ACC112 (cell line): Measurements from ENCODE around the gene SMOC1.

ENCODE experiments used
- H2AFZ ChIP-seq: fragments of 200-600 bp; sonication (generic); one replicate; pipeline ENCODE4 v1.6.0; 2017; ENCODE audit warnings: antibody characterized with exemption, low read length; ENCODE audit not compliant: unreplicated experiment
- H3K27ac ChIP-seq: fragments of 200-600 bp; sonication (generic); 2 replicates; pipeline ENCODE4 v1.5.1; 2014; ENCODE audit warnings: low read depth, mild to moderate bottlenecking, antibody characterized with exemption, low read length, moderate library complexity
- H3K27me3 ChIP-seq: fragments of 200-600 bp; sonication (generic); 2 replicates; pipeline ENCODE4 v1.6.1; 2014; ENCODE audit warnings: mild to moderate bottlenecking, antibody characterized with exemption, low read length, moderate library complexity, mixed read lengths; ENCODE audit not compliant: insufficient read depth
- H3K36me3 ChIP-seq: fragments of 200-600 bp; sonication (generic); 2 replicates; pipeline ENCODE4 v1.6.1; 2016; ENCODE audit warnings: mild to moderate bottlenecking, antibody characterized with exemption, low read length, moderate library complexity, mixed read lengths; ENCODE audit not compliant: insufficient read depth
- H3K4me1 ChIP-seq: fragments of 200-600 bp; sonication (generic); one replicate; pipeline ENCODE4 v1.6.1; 2016; ENCODE audit warnings: low read length, mixed read lengths; ENCODE audit not compliant: insufficient read depth, unreplicated experiment, control insufficient read depth
- H3K4me3 ChIP-seq: fragments of 200-600 bp; sonication (generic); 2 replicates; pipeline ENCODE4 v1.5.1; 2014; ENCODE audit warnings: mild to moderate bottlenecking, low read depth, low read length
- H3K79me2 ChIP-seq: fragments of 200-600 bp; sonication (generic); one replicate; pipeline ENCODE4 v1.6.0; 2016; ENCODE audit warnings: low read length; ENCODE audit not compliant: control insufficient read depth, unreplicated experiment, insufficient read depth

SMOC1 gene

DNA sequence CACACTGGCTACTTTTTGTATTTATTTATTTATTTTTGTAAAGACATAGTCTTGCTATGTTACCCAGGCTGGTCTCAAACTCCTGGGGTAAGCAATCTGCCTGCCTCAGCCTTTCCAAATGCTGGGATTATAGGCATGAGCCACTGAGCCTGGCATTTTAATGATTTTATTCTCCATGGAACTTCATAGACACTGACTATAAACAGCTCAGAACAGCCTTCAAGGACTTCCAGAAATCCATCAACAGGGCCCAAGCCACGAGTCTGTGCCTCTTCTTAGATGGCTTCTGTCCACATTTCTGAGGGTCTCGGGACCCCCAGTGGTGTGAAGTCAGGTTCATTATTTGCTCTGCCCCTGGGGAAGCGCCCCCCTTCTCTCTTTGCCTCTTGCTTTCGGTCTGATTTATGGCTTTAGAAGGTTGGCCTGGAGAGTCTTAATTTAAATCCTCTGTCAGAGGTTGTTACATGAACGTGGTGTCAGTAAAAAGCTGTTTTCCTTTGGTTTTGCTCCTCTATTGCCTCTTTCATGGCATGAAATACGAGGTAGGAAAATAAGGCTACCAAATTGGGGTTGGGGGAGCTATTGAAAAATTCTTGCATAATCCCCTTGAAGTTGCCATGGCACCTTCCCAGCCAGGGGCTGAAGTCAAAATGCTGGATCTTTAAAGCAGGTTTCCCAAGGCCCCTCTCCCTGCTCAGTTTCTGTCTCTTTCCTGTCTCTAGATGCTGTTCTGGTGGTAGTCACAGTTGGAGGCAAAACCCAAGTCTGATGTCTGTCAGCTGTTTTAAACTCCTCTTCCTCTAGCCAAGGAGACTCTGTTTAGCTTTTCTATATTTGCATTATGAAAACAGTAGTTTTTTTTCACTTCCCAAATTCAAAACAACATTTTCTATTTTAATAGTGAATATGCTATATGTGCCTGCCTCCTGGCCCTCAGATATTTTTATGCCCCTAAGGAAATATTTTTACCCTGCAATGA is 129.4 kb downstream of the SMOC1 start:
- no peaks in the 10 kb centered on the region for H3K4me1 ChIP-seq
- no peaks in the 10 kb centered on the region for H3K36me3 ChIP-seq
- H3K27ac ChIP-seq, result no peak overlapping the region
- H2AFZ ChIP-seq, result no peak overlapping the region
- peaks cover 2% of the 10 kb centered on the region; the same call in 1 of the 2 replicates for H3K27me3 ChIP-seq
- no peak overlapping the region for H3K4me3 ChIP-seq
- H3K79me2 ChIP-seq, result no peaks in the 10 kb centered on the region

DNA sequence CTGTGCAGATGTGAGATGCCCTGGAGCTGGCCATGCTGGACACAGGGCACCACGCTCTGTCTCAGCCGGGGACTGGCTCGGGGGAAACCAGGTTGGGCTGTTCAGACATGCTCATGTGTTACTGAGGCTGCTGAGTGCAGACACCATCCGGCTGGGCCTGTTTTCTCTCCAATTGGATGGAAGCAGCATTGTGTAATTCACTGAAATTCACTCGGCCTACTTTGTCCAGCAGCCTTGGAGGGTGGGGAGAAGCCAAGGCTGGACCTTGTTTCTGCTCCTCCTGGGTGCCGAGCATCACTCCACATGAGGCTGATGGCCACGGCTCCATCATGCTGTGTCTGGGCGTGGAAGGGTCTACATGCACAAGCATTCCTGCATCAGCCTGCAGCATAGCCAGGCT is 130.7 kb downstream of the SMOC1 start:
- Histone ChIP-seq H2AFZ (no peak overlapping the region), H3K36me3 (no peaks in the 10 kb centered on the region), H3K79me2 (no peaks in the 10 kb centered on the region), H3K4me1 (no peaks in the 10 kb centered on the region), H3K4me3 (no peak overlapping the region), H3K27me3 (0 out of 2 replicates have a peak, but pooled peaks cover 2% of the 10 kb centered on the region), H3K27ac (no peak overlapping the region)

DNA sequence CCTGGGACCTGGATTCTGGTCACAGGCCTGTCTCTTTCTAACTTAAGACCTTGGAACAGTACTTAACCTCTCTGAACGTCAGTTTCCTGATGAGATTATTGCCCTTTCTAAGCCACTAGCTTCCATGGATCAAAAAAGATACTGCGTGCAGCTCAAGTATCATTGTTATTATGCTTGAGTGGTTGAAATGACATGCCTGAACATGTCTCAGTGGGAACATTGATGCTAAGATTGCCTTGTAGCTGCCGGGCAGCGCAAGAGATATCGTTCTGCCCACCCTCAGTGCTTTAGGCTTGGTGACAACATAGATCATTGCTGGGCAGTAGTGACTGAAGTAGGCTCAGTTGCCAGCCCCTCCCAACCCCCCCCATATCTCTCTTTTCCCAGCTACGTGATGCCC is 131.9 kb downstream of the SMOC1 start:
- peaks cover 9% of the 10 kb centered on the region; the same call in 1 of the 2 replicates for H3K27me3 ChIP-seq
- H3K79me2 ChIP-seq, result no peaks in the 10 kb centered on the region
- H3K4me3 ChIP-seq, result no peak overlapping the region
- no peak overlapping the region for H2AFZ ChIP-seq
- H3K4me1 ChIP-seq, result no peaks in the 10 kb centered on the region
- H3K36me3 ChIP-seq, result no peaks in the 10 kb centered on the region
- no peak overlapping the region for H3K27ac ChIP-seq

DNA sequence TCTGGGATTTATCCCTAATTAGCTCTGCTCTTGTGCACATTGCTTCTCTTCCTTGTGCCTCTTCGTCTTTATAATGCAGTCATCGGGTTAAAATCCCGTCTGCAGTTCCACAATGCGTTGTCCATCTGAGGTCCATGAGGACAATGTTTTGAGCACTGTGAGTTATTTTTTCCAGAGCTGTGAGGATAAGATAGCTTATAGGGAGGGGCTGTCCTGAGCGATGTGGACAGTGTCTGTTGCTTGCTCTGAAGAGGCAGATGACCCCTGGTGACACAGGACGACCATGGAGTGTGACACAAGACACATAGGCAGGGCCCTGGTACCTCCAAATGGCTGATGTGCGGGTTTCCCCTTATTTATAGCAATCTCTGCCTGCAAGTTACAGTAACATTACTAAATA is 132.5 kb downstream of the SMOC1 start:
- Histone ChIP-seq H3K27me3 (peaks cover 15% of the 10 kb centered on the region; the same call in 1 of the 2 replicates), H3K4me3 (no peak overlapping the region), H3K36me3 (no peaks in the 10 kb centered on the region), H3K4me1 (no peaks in the 10 kb centered on the region), H3K79me2 (no peaks in the 10 kb centered on the region), H2AFZ (no peak overlapping the region), H3K27ac (no peak overlapping the region)

DNA sequence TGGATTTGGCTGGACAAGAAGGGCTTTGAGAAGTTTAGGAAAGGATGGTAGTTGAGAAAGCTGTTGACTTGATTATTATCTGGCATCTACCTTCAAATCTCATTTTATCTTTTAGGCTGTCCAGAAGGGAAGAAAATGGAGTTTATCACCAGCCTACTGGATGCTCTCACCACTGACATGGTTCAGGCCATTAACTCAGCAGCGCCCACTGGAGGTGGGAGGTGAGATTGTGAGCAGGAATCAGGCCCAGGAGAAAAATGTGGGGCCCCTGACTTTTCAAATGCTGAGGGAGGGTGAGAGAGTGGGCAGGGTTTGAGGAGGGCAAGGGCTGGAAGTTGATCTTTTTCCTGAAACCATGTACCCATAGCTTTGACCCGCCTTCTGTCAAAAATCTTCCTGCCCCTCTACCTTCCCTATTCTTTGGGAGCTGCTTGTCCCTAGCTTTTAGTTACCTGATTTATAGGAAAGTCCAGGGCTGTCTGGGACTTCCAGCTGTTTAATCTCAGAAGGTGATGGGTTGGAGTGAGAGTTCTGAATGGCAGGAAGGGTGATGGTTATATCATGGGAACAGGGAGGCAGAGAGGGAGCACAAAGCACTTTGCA is 134.2 kb downstream of the SMOC1 start:
- no peak overlapping the region for H3K4me3 ChIP-seq
- H3K4me1 ChIP-seq, result no peaks in the 10 kb centered on the region
- H3K36me3 ChIP-seq, result no peaks in the 10 kb centered on the region
- no peak overlapping the region for H2AFZ ChIP-seq
- no peaks in the 10 kb centered on the region for H3K79me2 ChIP-seq
- H3K27ac ChIP-seq, result no peak overlapping the region
- peaks cover 30% of the 10 kb centered on the region; the same call in 1 of the 2 replicates for H3K27me3 ChIP-seq

DNA sequence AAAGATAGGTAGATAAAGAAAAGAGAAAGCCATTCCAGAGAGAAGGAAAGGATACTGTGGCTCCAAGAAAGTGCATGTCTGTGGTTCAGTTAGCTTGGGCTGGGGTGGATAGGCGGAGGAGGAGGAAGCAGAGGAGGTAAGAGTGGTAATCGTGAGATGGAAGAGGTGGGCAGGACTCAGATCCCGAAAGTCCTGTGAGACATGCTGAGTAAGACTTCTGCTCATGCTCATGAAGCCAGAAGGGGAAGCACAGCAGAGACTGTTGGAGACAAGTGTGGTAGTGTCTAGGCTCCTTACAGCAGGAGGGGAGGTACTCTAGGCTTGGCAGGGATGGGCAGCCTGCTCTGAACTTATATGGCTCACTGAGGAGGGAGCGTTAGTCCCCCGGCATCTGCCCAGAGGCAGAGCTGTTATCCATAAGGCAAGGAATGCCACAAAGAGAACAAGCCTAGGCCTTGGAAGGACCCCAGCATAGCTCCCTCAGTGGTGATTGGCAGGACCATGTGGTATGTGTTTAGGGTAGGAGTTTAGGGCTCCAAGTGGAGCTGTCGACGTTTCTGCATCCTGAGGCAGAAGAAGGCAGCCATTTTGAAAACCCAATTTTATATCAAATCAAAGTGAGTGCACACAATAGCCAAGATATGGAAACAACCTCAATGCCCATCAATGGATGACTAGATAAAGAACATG is 135.3 kb downstream of the SMOC1 start:
- Histone ChIP-seq H3K36me3 (no peaks in the 10 kb centered on the region), H3K79me2 (no peaks in the 10 kb centered on the region), H2AFZ (no peak overlapping the region), H3K27ac (no peak overlapping the region), H3K4me3 (no peak overlapping the region), H3K4me1 (no peaks in the 10 kb centered on the region), H3K27me3 (peaks cover 37% of the 10 kb centered on the region)

DNA sequence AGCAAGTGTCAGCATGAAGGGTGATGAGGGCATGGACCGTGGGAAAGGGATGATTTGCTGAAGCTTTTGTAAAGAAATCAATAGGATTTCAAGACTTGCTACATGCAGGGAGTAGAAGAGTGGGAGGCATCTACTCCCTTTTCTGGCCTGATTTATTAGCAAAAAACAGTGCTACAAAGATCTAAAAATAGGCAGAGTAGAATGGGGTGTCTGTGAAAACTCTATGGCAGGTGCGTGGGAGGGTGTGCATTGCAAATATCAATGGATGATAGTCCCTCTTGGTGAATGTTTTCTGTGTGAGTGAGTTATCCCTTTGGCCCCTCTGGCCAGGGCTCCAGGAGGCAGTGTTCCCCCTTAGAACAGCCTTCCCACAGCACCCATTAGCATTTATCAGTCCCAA is 139.0 kb downstream of the SMOC1 start:
- Histone ChIP-seq H2AFZ (no peak overlapping the region), H3K27ac (no peak overlapping the region), H3K4me3 (no peak overlapping the region), H3K27me3 (peaks cover 35% of the 10 kb centered on the region), H3K4me1 (no peaks in the 10 kb centered on the region), H3K36me3 (no peaks in the 10 kb centered on the region), H3K79me2 (no peaks in the 10 kb centered on the region)

DNA sequence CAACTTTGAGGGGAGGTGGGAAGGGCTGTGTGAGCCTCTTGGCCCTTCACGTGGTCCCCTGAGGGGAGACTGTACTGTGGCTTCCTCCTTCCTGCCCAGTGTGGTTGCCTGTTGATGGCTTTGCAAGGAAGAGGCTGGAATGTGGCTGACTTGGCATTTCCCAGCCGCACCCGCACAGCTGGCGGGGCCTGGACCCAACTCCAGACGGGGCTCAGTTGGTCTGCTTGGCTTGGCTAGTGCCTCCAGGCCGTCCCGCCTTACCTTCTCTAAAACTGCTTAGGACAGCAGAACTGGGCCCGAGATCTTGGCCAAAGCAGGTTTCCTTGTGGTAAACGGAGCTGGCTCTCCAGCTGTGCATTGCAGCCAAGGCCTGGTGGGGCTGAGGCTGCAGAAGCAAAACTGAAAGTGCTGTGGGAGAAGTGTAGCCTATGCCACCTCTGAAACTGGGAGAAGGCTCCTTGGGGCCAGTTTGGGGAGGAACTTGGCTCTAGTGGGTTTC is 139.5 kb downstream of the SMOC1 start:
- no peaks in the 10 kb centered on the region for H3K4me1 ChIP-seq
- no peak overlapping the region for H3K27ac ChIP-seq
- H3K27me3 ChIP-seq, result peaks cover 35% of the 10 kb centered on the region

DNA sequence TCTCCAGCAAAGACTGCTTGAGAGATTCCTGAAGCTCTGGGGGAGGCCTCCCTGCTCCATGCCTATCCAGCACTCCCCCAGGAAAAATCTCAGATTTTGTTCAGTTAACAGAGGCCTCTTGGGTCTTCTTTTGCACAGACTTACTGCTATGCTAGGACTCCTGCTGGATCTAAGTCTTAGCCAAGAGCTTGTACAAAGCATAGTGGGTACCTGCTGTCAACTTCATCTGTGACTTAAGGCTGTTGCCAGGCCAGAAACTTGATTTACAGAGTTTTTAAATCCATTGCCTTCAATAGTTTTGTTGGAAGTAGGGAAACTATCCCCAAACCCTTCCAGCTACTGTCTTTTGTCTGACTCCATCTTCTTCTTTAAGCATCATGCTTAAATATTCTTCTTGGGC is 140.5 kb downstream of the SMOC1 start:
- Histone ChIP-seq H2AFZ (no peak overlapping the region), H3K79me2 (no peaks in the 10 kb centered on the region), H3K4me3 (no peak overlapping the region), H3K4me1 (no peaks in the 10 kb centered on the region), H3K36me3 (no peaks in the 10 kb centered on the region), H3K27ac (no peak overlapping the region), H3K27me3 (peaks cover 42% of the 10 kb centered on the region)

More for the DNA sequence above, 139.5 kb downstream of the SMOC1 start:
- Histone ChIP-seq H2AFZ (no peak overlapping the region), H3K79me2 (no peaks in the 10 kb centered on the region), H3K4me3 (peak overlapping the region; percentile 12; the same call in 1 of the 2 replicates), H3K36me3 (no peaks in the 10 kb centered on the region)

DNA sequence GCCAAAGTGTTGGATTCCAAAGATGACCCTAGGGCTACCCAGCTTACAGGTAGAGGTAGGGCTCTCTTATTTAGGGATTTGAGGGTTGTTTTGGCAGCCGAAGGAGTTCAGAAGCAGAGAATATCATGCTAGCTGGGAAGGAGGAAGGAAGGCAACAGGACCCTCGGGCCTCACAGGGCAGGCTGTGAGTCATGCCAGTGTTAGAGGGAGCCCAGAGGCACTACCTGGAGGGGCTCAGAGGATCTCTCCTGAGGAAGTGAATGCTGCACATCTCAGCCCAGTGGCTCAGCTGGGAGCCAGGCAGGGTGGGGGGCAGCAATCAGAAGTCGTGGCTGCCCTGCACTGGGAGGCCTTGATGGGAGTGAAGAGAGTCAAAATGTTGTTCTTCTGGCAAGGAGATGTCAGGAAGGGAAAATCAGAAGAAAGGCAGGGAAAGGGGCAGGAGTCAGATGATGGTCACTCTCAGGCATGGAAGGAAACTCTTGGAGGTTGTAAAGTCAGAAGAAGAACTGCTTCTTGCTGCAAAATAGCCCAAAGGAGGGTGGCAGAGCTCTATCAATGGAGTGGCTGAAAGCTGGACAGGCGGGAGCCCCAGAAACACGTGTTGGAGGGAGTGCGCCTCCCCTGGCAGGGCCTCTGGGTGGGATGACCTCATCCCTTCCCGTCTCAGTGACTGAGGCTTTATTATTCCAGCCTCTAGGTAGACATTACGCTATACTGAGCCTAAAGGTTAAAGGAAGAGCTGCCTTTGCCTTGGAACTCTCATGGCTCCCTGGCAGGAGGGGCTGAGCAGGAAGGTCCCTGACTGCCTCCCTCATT is 141.3 kb downstream of the SMOC1 start:
- no peak overlapping the region for H3K27ac ChIP-seq
- H3K79me2 ChIP-seq, result no peaks in the 10 kb centered on the region
- no peaks in the 10 kb centered on the region for H3K36me3 ChIP-seq
- no peak overlapping the region for H2AFZ ChIP-seq
- peaks cover 40% of the 10 kb centered on the region for H3K27me3 ChIP-seq
- no peak overlapping the region for H3K4me3 ChIP-seq
- no peaks in the 10 kb centered on the region for H3K4me1 ChIP-seq
